WTC11 (cell line): Measurements from ENCODE around the gene DNAAF3. TPM values are rescaled to one million over a fixed set of nuclear protein-coding genes. Genes with fewer than 3 reads are reported as not detected.
"Not testable (repeated sequence)": the region's sequence is repeated elsewhere in the genome, so short reads cannot be mapped to it uniquely, and the experiment has no call there.

ENCODE experiments used
- ATAC-seq: fragments of 200-7000 bp; cut with Tn5 transposase; 2 replicates; pipeline ENCODE4 v1.10.0; 2021; ENCODE audit warnings: mild to moderate bottlenecking, moderate library complexity
- CTCF ChIA-PET: fragments of 300-600 bp; sonication (Branson Sonifier 250); formaldehyde crosslinking; loops from one replicate; lab custom pipeline; 2021; ENCODE audit warnings: antibody characterized with exemption; lab: Charles Lee
- POLR2A ChIA-PET: fragments of 350-600 bp; sonication (Branson Sonifier 250); formaldehyde crosslinking; loops from one replicate; lab custom pipeline; 2021; ENCODE audit warnings: antibody characterized with exemption; lab: Charles Lee
- DNase-seq: peaks from one replicate; pipeline ENCODE4 v3.0.0; 2021; ENCODE audit warnings: low spot score
- H3K27ac Mint-ChIP-seq: 2 replicates; pipeline ENCODE4 v1.8.0; 2021; ENCODE audit warnings: mixed read lengths
- H3K27me3 Mint-ChIP-seq: 2 replicates; pipeline ENCODE4 v1.8.0; 2021; ENCODE audit warnings: low read depth, mild to moderate bottlenecking, moderate library complexity, mixed read lengths
- H3K36me3 Mint-ChIP-seq: 2 replicates; pipeline ENCODE4 v1.8.0; 2021; ENCODE audit warnings: mixed read lengths
- H3K4me1 Mint-ChIP-seq: 2 replicates; pipeline ENCODE4 v1.8.0; 2022; ENCODE audit warnings: mixed read lengths
- H3K4me3 Mint-ChIP-seq: 2 replicates; pipeline ENCODE4 v1.8.0; 2021; ENCODE audit warnings: mild to moderate bottlenecking, moderate library complexity, mixed read lengths
- H3K9me3 Mint-ChIP-seq: 2 replicates; pipeline ENCODE4 v1.8.0; 2021; ENCODE audit warnings: mixed read lengths
- CREB1 ChIP-seq: sonication (generic); formaldehyde crosslinking; IDR thresholded peaks from 2 replicates; pipeline ENCODE4 v1.8.0; 2023; ENCODE audit warnings: mild to moderate bottlenecking, missing genetic modification reagents
- FOXK1 ChIP-seq: sonication (generic); formaldehyde crosslinking; IDR thresholded peaks from 2 replicates; pipeline ENCODE4 v1.8.0; 2022; ENCODE audit warnings: mild to moderate bottlenecking, moderate library complexity, missing genetic modification reagents
- GABPB1 ChIP-seq: sonication (generic); formaldehyde crosslinking; IDR thresholded peaks from 2 replicates; pipeline ENCODE4 v1.8.1; 2023; ENCODE audit warnings: mild to moderate bottlenecking, missing genetic modification reagents
- IRF2 ChIP-seq: sonication (generic); formaldehyde crosslinking; IDR thresholded peaks from 2 replicates; pipeline ENCODE4 v1.8.0; 2022; ENCODE audit warnings: low read depth, missing genetic modification reagents, borderline replicate concordance
- JUN ChIP-seq: sonication (generic); formaldehyde crosslinking; IDR thresholded peaks from 2 replicates; pipeline ENCODE4 v1.8.0; 2023; ENCODE audit warnings: mild to moderate bottlenecking, missing genetic modification reagents
- NFATC4 ChIP-seq: fragments of 250-450 bp; sonication (Bioruptor Pico); IDR thresholded peaks from 2 replicates; pipeline ENCODE4 v1.9.0; 2021; ENCODE audit warnings: mild to moderate bottlenecking
- PRRX2 ChIP-seq: fragments of 250-450 bp; sonication (Bioruptor Pico); IDR thresholded peaks from 2 replicates; pipeline ENCODE4 v1.8.0; 2021; ENCODE audit warnings: mild to moderate bottlenecking
- RORB ChIP-seq: fragments of 250-450 bp; sonication (Bioruptor Pico); IDR thresholded peaks from 2 replicates; pipeline ENCODE4 v1.9.0; 2021; ENCODE audit warnings: mild to moderate bottlenecking
- SMAD3 ChIP-seq: sonication (generic); formaldehyde crosslinking; IDR thresholded peaks from 2 replicates; pipeline ENCODE4 v1.8.0; 2022; ENCODE audit warnings: missing genetic modification reagents, mild to moderate bottlenecking, borderline replicate concordance
- TEAD4 ChIP-seq: sonication (generic); formaldehyde crosslinking; IDR thresholded peaks from 2 replicates; pipeline ENCODE4 v1.8.0; 2022; ENCODE audit warnings: mild to moderate bottlenecking, missing genetic modification reagents
- TP53 ChIP-seq: sonication (generic); formaldehyde crosslinking; IDR thresholded peaks from 2 replicates; pipeline ENCODE4 v1.8.1; 2023; ENCODE audit warnings: mild to moderate bottlenecking, missing genetic modification reagents
- ZNF121 ChIP-seq: sonication (generic); formaldehyde crosslinking; IDR thresholded peaks from 2 replicates; pipeline ENCODE4 v1.8.0; 2023; ENCODE audit warnings: missing genetic modification reagents
- ZNF263 ChIP-seq: sonication (generic); formaldehyde crosslinking; IDR thresholded peaks from 2 replicates; pipeline ENCODE4 v1.8.1; 2022; ENCODE audit warnings: low read depth, mild to moderate bottlenecking, moderate library complexity, missing genetic modification reagents
- total RNA-seq: library from RNA; stranded (reverse); gene quantifications from 3 replicates; pipeline ENCODE4 v1.2.3, GENCODE V29; 2021
- TF ChIP-seq, protein P1 (sequence below): sonication (generic); formaldehyde crosslinking; IDR thresholded peaks from 2 replicates; pipeline ENCODE4 v1.8.1; 2022; ENCODE audit warnings: low read depth, mild to moderate bottlenecking, moderate library complexity, missing genetic modification reagents, borderline replicate concordance
- TF ChIP-seq, protein P2 (sequence below): sonication (generic); formaldehyde crosslinking; IDR thresholded peaks from 2 replicates; pipeline ENCODE4 v1.8.1; 2022; ENCODE audit warnings: missing genetic modification reagents, borderline replicate concordance
- TF ChIP-seq, protein P3 (sequence below): sonication (generic); formaldehyde crosslinking; IDR thresholded peaks from 2 replicates; pipeline ENCODE4 v1.8.1; 2023; ENCODE audit warnings: mild to moderate bottlenecking, missing genetic modification reagents
- TF ChIP-seq, protein P4 (sequence below): sonication (generic); formaldehyde crosslinking; IDR thresholded peaks from 2 replicates; pipeline ENCODE4 v1.8.0; 2023; ENCODE audit warnings: missing genetic modification reagents
- TF ChIP-seq, protein P5 (sequence below): sonication (generic); formaldehyde crosslinking; IDR thresholded peaks from 2 replicates; pipeline ENCODE4 v1.8.0; 2022; ENCODE audit warnings: mild to moderate bottlenecking, missing genetic modification reagents
- TF ChIP-seq, protein P6 (sequence below): fragments of 250-450 bp; sonication (Bioruptor Pico); IDR thresholded peaks from 2 replicates; pipeline ENCODE4 v1.8.0; 2021; ENCODE audit warnings: mild to moderate bottlenecking

DNAAF3 gene
- total RNA-seq, 1 experiment from 2014 or later: 4.0 TPM

DNA sequence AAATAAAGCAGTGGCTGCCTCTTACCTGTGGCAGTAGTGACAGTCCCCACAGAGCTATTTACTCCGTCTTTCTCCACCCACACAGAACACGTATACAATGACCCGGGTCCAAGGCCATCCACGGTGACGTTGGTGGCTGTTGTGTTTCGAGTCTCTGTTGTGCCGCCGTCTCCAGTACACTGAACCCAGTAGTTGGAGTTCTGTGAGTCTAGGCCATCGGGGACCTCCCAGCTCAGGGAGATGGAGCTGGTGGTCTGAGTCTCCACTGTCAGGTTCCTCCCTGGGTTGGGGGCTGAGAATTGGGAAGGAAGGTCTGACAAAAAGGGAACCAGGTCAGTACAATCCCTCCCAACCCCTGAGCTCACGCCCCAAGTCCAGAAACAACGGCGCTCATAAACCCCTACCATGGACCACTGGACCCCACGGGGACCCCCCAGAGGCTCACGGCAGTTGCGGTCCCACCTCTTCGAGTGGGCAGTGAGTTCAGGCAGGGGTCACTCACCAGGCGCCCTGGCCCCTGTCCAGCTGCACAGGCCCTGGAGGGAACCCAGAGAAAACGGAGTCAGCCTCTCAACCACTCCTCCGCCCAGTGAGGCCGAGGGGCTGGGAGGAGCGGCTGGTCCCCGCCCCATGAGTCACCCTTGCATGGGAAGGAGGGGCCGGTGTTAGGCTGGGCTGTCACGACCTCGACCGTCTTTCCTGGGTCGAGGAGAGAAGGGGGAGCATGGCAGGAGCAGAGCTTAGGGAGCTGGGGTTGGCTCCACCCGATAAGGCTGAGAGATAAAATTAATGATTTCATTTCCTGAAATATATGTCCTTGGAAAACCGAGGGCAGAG lies 40.5 kb upstream of the DNAAF3 start:
- peak overlapping the region; percentile 54 for H3K4me3 Mint-ChIP-seq
- H3K4me1 Mint-ChIP-seq: peaks cover 8% of the 10 kb centered on the region
- H3K9me3 Mint-ChIP-seq: peaks cover 5% of the 10 kb centered on the region
- H3K27ac Mint-ChIP-seq: peak overlapping the region; percentile 63; the same call in 1 of the 2 replicates
- no peaks in the 10 kb centered on the region for H3K36me3 Mint-ChIP-seq
- CTCF ChIA-PET: interaction anchor here (1.0 to 1.3 kb wide), 4 partner anchors 14 to 60 kb away, joined by 3 to 4 read pairs (median 3); partner anchors contain the start of gene DNAAF3
- DNase-seq (peak; percentile 72), ATAC-seq (peak; percentile 99)
- TF ChIP-seq, protein P1, sequence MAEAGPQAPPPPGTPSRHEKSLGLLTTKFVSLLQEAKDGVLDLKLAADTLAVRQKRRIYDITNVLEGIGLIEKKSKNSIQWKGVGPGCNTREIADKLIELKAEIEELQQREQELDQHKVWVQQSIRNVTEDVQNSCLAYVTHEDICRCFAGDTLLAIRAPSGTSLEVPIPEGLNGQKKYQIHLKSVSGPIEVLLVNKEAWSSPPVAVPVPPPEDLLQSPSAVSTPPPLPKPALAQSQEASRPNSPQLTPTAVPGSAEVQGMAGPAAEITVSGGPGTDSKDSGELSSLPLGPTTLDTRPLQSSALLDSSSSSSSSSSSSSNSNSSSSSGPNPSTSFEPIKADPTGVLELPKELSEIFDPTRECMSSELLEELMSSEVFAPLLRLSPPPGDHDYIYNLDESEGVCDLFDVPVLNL (CRISPR knock-in tag): no peak
- TF ChIP-seq GABPB1 (CRISPR knock-in tag): peak; percentile 47
- peaks cover 47% of the 10 kb centered on the region for H3K27me3 Mint-ChIP-seq
- POLR2A ChIA-PET: interaction anchor here (0.7 kb wide), 1 partner anchor 532 kb away, joined by 5 read pairs; no protein-coding TSS in a partner anchor

DNA sequence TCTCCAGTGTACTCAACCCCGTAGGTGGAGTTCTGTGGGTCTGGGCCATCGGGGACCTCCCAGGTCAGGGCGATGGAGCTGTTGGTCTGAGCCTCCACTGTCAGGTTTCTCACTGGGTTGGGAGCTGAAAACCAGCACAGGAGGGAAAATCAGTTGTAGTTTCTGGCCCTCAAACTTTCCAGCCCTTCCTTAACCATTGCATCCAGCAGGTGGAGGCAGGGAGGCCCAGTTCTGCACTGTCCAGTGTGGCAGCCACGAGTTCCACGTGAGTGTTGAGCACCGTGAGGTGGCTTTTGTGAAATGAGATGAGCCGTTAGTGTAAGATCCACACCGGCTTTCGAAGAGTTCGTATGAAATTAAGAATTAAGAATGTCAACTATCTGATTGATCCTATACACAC lies 35.8 kb upstream of the DNAAF3 start:
- POLR2A ChIA-PET, H3K4me3 Mint-ChIP-seq, H3K27ac Mint-ChIP-seq, H3K36me3 Mint-ChIP-seq, DNase-seq, CTCF ChIA-PET, H3K4me1 Mint-ChIP-seq, ATAC-seq, H3K9me3 Mint-ChIP-seq: not testable (repeated sequence)
- H3K27me3 Mint-ChIP-seq: peaks cover 56% of the 10 kb centered on the region

DNA sequence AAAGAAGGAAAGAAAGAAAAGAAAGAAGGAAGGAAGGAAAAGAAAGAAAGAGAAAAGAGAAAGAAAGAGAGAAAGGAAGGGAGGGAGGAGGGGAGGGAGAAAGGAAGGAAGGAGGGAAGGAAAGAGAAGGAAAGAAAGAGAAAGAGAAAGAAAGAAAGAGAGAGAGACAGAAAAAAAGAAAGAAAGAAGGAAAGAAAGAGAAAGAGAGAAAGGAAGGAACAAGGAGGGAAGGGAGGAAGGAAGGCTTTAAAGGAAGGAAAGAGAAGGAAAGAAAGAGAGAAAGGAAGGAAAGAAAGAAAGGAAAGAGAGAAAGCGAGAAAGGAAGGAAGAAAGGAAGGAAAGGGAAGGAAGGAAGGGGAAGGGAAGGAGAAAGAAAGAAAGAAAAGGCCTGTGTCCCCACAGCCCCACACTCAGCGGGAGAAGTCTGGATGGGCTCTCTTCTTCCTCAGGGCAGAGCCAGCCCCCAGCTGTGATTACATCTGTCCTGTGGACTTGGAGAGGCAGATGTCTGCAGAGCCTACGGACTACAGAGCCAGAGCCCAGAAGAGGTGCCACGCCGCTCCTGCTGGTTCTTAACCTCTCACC lies 33.3 kb upstream of the DNAAF3 start:
- ATAC-seq: no peak
- ChIA-PET POLR2A (interaction anchor here (0.6 kb wide), 1 partner anchor 187 kb away, joined by 10 read pairs; no protein-coding TSS in a partner anchor), CTCF (interaction anchor here (0.7 to 1.6 kb wide), 6 partner anchors 9 to 304 kb away, joined by 3 to 5 read pairs (median 3); no protein-coding TSS in a partner anchor)
- Mint-ChIP-seq H3K36me3 (no peaks in the 10 kb centered on the region), H3K4me1 (no peaks in the 10 kb centered on the region), H3K27me3 (peaks cover 36% of the 10 kb centered on the region), H3K27ac (no peak overlapping the region), H3K9me3 (no peaks in the 10 kb centered on the region), H3K4me3 (no peak overlapping the region)
- DNase-seq: no peak
- TF ChIP-seq CREB1 (CRISPR knock-in tag) (no peak), IRF2 (CRISPR knock-in tag) (no peak), ZNF263 (CRISPR knock-in tag) (no peak), TP53 (CRISPR knock-in tag) (no peak)
- TF ChIP-seq, protein P2, sequence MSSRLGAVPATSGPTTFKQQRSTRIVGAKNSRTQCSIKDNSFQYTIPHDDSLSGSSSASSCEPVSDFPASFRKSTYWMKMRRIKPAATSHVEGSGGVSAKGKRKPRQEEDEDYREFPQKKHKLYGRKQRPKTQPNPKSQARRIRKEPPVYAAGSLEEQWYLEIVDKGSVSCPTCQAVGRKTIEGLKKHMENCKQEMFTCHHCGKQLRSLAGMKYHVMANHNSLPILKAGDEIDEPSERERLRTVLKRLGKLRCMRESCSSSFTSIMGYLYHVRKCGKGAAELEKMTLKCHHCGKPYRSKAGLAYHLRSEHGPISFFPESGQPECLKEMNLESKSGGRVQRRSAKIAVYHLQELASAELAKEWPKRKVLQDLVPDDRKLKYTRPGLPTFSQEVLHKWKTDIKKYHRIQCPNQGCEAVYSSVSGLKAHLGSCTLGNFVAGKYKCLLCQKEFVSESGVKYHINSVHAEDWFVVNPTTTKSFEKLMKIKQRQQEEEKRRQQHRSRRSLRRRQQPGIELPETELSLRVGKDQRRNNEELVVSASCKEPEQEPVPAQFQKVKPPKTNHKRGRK (CRISPR knock-in tag): no peak
- TF ChIP-seq, protein P3, sequence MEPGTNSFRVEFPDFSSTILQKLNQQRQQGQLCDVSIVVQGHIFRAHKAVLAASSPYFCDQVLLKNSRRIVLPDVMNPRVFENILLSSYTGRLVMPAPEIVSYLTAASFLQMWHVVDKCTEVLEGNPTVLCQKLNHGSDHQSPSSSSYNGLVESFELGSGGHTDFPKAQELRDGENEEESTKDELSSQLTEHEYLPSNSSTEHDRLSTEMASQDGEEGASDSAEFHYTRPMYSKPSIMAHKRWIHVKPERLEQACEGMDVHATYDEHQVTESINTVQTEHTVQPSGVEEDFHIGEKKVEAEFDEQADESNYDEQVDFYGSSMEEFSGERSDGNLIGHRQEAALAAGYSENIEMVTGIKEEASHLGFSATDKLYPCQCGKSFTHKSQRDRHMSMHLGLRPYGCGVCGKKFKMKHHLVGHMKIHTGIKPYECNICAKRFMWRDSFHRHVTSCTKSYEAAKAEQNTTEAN (CRISPR knock-in tag): no peak
- TF ChIP-seq, protein P4, sequence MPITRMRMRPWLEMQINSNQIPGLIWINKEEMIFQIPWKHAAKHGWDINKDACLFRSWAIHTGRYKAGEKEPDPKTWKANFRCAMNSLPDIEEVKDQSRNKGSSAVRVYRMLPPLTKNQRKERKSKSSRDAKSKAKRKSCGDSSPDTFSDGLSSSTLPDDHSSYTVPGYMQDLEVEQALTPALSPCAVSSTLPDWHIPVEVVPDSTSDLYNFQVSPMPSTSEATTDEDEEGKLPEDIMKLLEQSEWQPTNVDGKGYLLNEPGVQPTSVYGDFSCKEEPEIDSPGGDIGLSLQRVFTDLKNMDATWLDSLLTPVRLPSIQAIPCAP: no peak

DNA sequence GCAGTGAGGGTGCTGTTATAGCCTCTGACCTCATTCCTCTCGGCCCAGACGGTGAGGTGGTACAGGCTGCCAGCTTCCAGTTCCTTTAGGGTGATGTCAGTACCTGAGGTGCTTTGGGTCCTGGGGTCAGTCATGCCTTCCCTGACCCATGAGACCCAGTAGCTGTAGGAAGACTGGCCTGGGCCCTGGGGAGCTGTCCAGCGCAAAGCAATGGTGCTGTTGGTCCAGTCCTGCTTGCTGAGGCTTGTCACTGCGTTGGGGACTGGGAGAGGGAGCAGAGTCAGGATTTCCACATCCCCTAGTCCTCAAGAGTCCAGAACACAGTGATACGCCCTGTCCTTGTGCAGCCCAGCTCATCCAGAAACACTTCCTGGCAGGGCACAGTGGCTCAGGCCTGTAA lies 32.2 kb upstream of the DNAAF3 start:
- peaks cover 37% of the 10 kb centered on the region for H3K27me3 Mint-ChIP-seq
- no peak overlapping the region for H3K4me3 Mint-ChIP-seq
- no peak for DNase-seq
- H3K36me3 Mint-ChIP-seq: no peaks in the 10 kb centered on the region
- ATAC-seq: no peak
- ChIA-PET CTCF (interaction anchor here (0.7 to 1.6 kb wide), 6 partner anchors 8 to 305 kb away, joined by 3 to 5 read pairs (median 3); no protein-coding TSS in a partner anchor), POLR2A (interaction anchor here (0.6 kb wide), 1 partner anchor 20 kb away, joined by 5 read pairs; no protein-coding TSS in a partner anchor)
- H3K9me3 Mint-ChIP-seq: no peaks in the 10 kb centered on the region
- no peak overlapping the region for H3K27ac Mint-ChIP-seq
- H3K4me1 Mint-ChIP-seq: no peaks in the 10 kb centered on the region
- TF ChIP-seq, protein P5, sequence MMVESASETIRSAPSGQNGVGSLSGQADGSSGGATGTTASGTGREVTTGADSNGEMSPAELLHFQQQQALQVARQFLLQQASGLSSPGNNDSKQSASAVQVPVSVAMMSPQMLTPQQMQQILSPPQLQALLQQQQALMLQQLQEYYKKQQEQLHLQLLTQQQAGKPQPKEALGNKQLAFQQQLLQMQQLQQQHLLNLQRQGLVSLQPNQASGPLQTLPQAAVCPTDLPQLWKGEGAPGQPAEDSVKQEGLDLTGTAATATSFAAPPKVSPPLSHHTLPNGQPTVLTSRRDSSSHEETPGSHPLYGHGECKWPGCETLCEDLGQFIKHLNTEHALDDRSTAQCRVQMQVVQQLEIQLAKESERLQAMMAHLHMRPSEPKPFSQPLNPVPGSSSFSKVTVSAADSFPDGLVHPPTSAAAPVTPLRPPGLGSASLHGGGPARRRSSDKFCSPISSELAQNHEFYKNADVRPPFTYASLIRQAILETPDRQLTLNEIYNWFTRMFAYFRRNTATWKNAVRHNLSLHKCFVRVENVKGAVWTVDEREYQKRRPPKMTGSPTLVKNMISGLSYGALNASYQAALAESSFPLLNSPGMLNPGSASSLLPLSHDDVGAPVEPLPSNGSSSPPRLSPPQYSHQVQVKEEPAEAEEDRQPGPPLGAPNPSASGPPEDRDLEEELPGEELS (CRISPR knock-in tag): no peak
- TF ChIP-seq NFATC4 (CRISPR knock-in tag) (no peak), CREB1 (CRISPR knock-in tag) (no peak), TEAD4 (CRISPR knock-in tag) (no peak), PRRX2 (CRISPR knock-in tag) (no peak), SMAD3 (CRISPR knock-in tag) (no peak), RORB (CRISPR knock-in tag) (no peak), JUN (CRISPR knock-in tag) (no peak), ZNF121 (CRISPR knock-in tag) (no peak), FOXK1 (no peak)
- TF ChIP-seq, protein P6, sequence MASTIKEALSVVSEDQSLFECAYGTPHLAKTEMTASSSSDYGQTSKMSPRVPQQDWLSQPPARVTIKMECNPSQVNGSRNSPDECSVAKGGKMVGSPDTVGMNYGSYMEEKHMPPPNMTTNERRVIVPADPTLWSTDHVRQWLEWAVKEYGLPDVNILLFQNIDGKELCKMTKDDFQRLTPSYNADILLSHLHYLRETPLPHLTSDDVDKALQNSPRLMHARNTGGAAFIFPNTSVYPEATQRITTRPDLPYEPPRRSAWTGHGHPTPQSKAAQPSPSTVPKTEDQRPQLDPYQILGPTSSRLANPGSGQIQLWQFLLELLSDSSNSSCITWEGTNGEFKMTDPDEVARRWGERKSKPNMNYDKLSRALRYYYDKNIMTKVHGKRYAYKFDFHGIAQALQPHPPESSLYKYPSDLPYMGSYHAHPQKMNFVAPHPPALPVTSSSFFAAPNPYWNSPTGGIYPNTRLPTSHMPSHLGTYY: no peak
